Measurements from ENCODE around the gene PVALEF. TPM values are rescaled to one million over a fixed set of nuclear protein-coding genes. Genes with fewer than 3 reads are reported as not detected.
"Not testable (repeated sequence)": the region's sequence is repeated elsewhere in the genome, so short reads cannot be mapped to it uniquely, and the experiment has no call there.

Gene PVALEF
- total RNA-seq, 5 donors from 2014 or later (not counting 1 experiment from before 2014, with no cell fraction given): not detected

GRCh38 chr17:81143717-81144422, 21.4 kb upstream of the PVALEF start:
- H3K4me3 ChIP-seq (ENCODE audit: control insufficient read depth in 1 of 2, extremely low read depth in 1 of 2, low read length in 1 of 2): no peak overlapping the region
- Mint-ChIP-seq H3K36me3 (no peaks in the 10 kb centered on the region), H3K4me3 (no peak overlapping the region), H3K9me3 (no peaks in the 10 kb centered on the region), H3K27ac (no peak overlapping the region), H3K27me3 (peaks cover 0 to 3% of the 10 kb centered on the region in 2 donors), H3K4me1 (no peaks in the 10 kb centered on the region)
- DNase-seq (no peak), ATAC-seq (replicated peaks in 1 of 4) (no peak)
- H3K36me3 ChIP-seq (ENCODE audit: control insufficient read depth in 2 of 2, extremely low read depth in 1 of 2, insufficient read depth in 1 of 2, low read length in 1 of 2): no peaks in the 10 kb centered on the region
- no peaks in the 10 kb centered on the region for H3K4me1 ChIP-seq (ENCODE audit: control insufficient read depth in 1 of 2, extremely low read depth in 1 of 2, insufficient read depth in 2 of 2, low read length in 2 of 2)
- POLR2A ChIA-PET: no interaction called here
- no peak overlapping the region for H3K27ac ChIP-seq (ENCODE audit: low read length)
- WGBS (ENCODE audit: insufficient coverage): 86% methylated on average over 9 of the region's 17 CpGs
- no peaks in the 10 kb centered on the region for H3K9me3 ChIP-seq
- CTCF ChIA-PET: interaction anchor here in 1 of 2 donors (0.6 kb wide), 1 partner anchor 341 kb away, joined by 4 read pairs; no protein-coding TSS in a partner anchor
- peaks cover 0 to 39% of the 10 kb centered on the region in 2 experiments for H3K27me3 ChIP-seq (replicated peaks in 1 of 2; ENCODE audit: control insufficient read depth in 2 of 2, extremely low read depth in 1 of 2, insufficient read depth in 2 of 2, low read length in 1 of 2)

GRCh38 chr17:81144423-81144781, 20.9 kb upstream of the PVALEF start:
- Histone ChIP-seq H3K27me3 (replicated peaks in 1 of 2; ENCODE audit: control insufficient read depth in 2 of 2, extremely low read depth in 1 of 2, insufficient read depth in 2 of 2, low read length in 1 of 2) (peaks cover 0 to 42% of the 10 kb centered on the region in 2 experiments), H3K9me3 (no peaks in the 10 kb centered on the region), H3K4me3 (ENCODE audit: control insufficient read depth in 1 of 2, extremely low read depth in 1 of 2, low read length in 1 of 2) (no peak overlapping the region), H3K4me1 (ENCODE audit: control insufficient read depth in 1 of 2, extremely low read depth in 1 of 2, insufficient read depth in 2 of 2, low read length in 2 of 2) (no peaks in the 10 kb centered on the region), H3K36me3 (ENCODE audit: control insufficient read depth in 2 of 2, extremely low read depth in 1 of 2, insufficient read depth in 1 of 2, low read length in 1 of 2) (no peaks in the 10 kb centered on the region), H3K27ac (ENCODE audit: low read length) (no peak overlapping the region)
- H3K36me3 Mint-ChIP-seq: no peaks in the 10 kb centered on the region
- no peak overlapping the region for H3K27ac Mint-ChIP-seq
- ATAC-seq (replicated peaks in 1 of 4) (no peak), DNase-seq (no peak)
- H3K27me3 Mint-ChIP-seq: peaks cover 0 to 5% of the 10 kb centered on the region in 2 donors
- H3K4me1 Mint-ChIP-seq: no peaks in the 10 kb centered on the region
- ChIA-PET CTCF (no interaction called here), POLR2A (no interaction called here)
- WGBS (ENCODE audit: insufficient coverage): 86% methylated on average over 12 of the region's 14 CpGs
- no peaks in the 10 kb centered on the region for H3K9me3 Mint-ChIP-seq
- H3K4me3 Mint-ChIP-seq: no peak overlapping the region

GRCh38 chr17:81146208-81146607, 19.1 kb upstream of the PVALEF start:
- H3K9me3 Mint-ChIP-seq; POLR2A ChIA-PET; DNase-seq; H3K27ac Mint-ChIP-seq; H3K27me3 Mint-ChIP-seq; H3K4me1 ChIP-seq (ENCODE audit: control insufficient read depth in 1 of 2, extremely low read depth in 1 of 2, insufficient read depth in 2 of 2, low read length in 2 of 2); H3K9me3 ChIP-seq; H3K36me3 ChIP-seq (ENCODE audit: control insufficient read depth in 2 of 2, extremely low read depth in 1 of 2, insufficient read depth in 1 of 2, low read length in 1 of 2); ATAC-seq (replicated peaks in 1 of 4); H3K27ac ChIP-seq (ENCODE audit: low read length); H3K4me1 Mint-ChIP-seq; H3K36me3 Mint-ChIP-seq; CTCF ChIA-PET; H3K4me3 Mint-ChIP-seq; H3K4me3 ChIP-seq (ENCODE audit: control insufficient read depth in 1 of 2, extremely low read depth in 1 of 2, low read length in 1 of 2): not testable (repeated sequence)
- peaks cover 0 to 46% of the 10 kb centered on the region in 2 experiments for H3K27me3 ChIP-seq (replicated peaks in 1 of 2; ENCODE audit: control insufficient read depth in 2 of 2, extremely low read depth in 1 of 2, insufficient read depth in 2 of 2, low read length in 1 of 2)
- no CpG with 5 or more reads among the region's 10 CpGs for WGBS (ENCODE audit: insufficient coverage)

GRCh38 chr17:81147701-81148100, 17.6 kb upstream of the PVALEF start:
- Histone ChIP-seq H3K27ac (ENCODE audit: low read length) (no peak overlapping the region), H3K36me3 (ENCODE audit: control insufficient read depth in 2 of 2, extremely low read depth in 1 of 2, insufficient read depth in 1 of 2, low read length in 1 of 2) (no peaks in the 10 kb centered on the region), H3K9me3 (no peaks in the 10 kb centered on the region), H3K27me3 (replicated peaks in 1 of 2; ENCODE audit: control insufficient read depth in 2 of 2, extremely low read depth in 1 of 2, insufficient read depth in 2 of 2, low read length in 1 of 2) (peaks cover 0 to 35% of the 10 kb centered on the region in 2 experiments), H3K4me1 (ENCODE audit: control insufficient read depth in 1 of 2, extremely low read depth in 1 of 2, insufficient read depth in 2 of 2, low read length in 2 of 2) (no peaks in the 10 kb centered on the region), H3K4me3 (ENCODE audit: control insufficient read depth in 1 of 2, extremely low read depth in 1 of 2, low read length in 1 of 2) (no peak overlapping the region)
- POLR2A ChIA-PET: no interaction called here
- 88% methylated on average over 4 of the region's 10 CpGs for WGBS (ENCODE audit: insufficient coverage)
- CTCF ChIA-PET: interaction anchor here in 1 of 2 donors (0.6 kb wide), 1 partner anchor 1080 kb away, joined by 6 read pairs; no protein-coding TSS in a partner anchor
- no peak overlapping the region for H3K27ac Mint-ChIP-seq
- no peak overlapping the region for H3K4me3 Mint-ChIP-seq
- H3K4me1 Mint-ChIP-seq: peaks cover 0 to 2% (median 0%) of the 10 kb centered on the region in 3 donors
- DNase-seq (no peak), ATAC-seq (replicated peaks in 1 of 4) (no peak)
- no peaks in the 10 kb centered on the region for H3K36me3 Mint-ChIP-seq
- peaks cover 0 to 4% of the 10 kb centered on the region in 2 donors for H3K27me3 Mint-ChIP-seq
- no peaks in the 10 kb centered on the region for H3K9me3 Mint-ChIP-seq

- Mint-ChIP-seq H3K36me3 (no peaks in the 10 kb centered on the region), H3K4me3 (no peak overlapping the region), H3K27ac (no peak overlapping the region), H3K27me3 (peaks cover 0 to 4% of the 10 kb centered on the region in 2 donors), H3K9me3 (no peaks in the 10 kb centered on the region), H3K4me1 (peaks cover 0 to 8% (median 0%) of the 10 kb centered on the region in 3 donors)
- 87% methylated on average over 11 of the region's 15 CpGs for WGBS (ENCODE audit: insufficient coverage)
- H3K4me1 ChIP-seq (ENCODE audit: control insufficient read depth in 1 of 2, extremely low read depth in 1 of 2, insufficient read depth in 2 of 2, low read length in 2 of 2): no peaks in the 10 kb centered on the region
- no peak for DNase-seq
- no peaks in the 10 kb centered on the region for H3K9me3 ChIP-seq
- no peak overlapping the region for H3K27ac ChIP-seq (ENCODE audit: low read length)
- no peaks in the 10 kb centered on the region for H3K36me3 ChIP-seq (ENCODE audit: control insufficient read depth in 2 of 2, extremely low read depth in 1 of 2, insufficient read depth in 1 of 2, low read length in 1 of 2)
- peaks cover 0 to 26% of the 10 kb centered on the region in 2 experiments for H3K27me3 ChIP-seq (replicated peaks in 1 of 2; ENCODE audit: control insufficient read depth in 2 of 2, extremely low read depth in 1 of 2, insufficient read depth in 2 of 2, low read length in 1 of 2)
- CTCF ChIA-PET: interaction anchor here in 1 of 2 donors (0.6 kb wide), 1 partner anchor 1081 kb away, joined by 6 read pairs; no protein-coding TSS in a partner anchor
- no peak overlapping the region for H3K4me3 ChIP-seq (ENCODE audit: control insufficient read depth in 1 of 2, extremely low read depth in 1 of 2, low read length in 1 of 2)
- no peak for ATAC-seq (replicated peaks in 1 of 4)
- POLR2A ChIA-PET: no interaction called here
Measured at GRCh38 chr17:81148571-81148970, 16.7 kb upstream of the PVALEF start.

- H3K4me1 ChIP-seq (ENCODE audit: control insufficient read depth in 1 of 2, extremely low read depth in 1 of 2, insufficient read depth in 2 of 2, low read length in 2 of 2): no peaks in the 10 kb centered on the region
- WGBS (ENCODE audit: insufficient coverage): 75% methylated on average over 14 of the region's 14 CpGs
- H3K4me3 Mint-ChIP-seq: no peak overlapping the region
- H3K36me3 ChIP-seq (ENCODE audit: control insufficient read depth in 2 of 2, extremely low read depth in 1 of 2, insufficient read depth in 1 of 2, low read length in 1 of 2): no peaks in the 10 kb centered on the region
- peaks cover 0 to 8% (median 0%) of the 10 kb centered on the region in 3 donors for H3K4me1 Mint-ChIP-seq
- no peak overlapping the region for H3K27ac Mint-ChIP-seq
- H3K27me3 ChIP-seq (replicated peaks in 1 of 2; ENCODE audit: control insufficient read depth in 2 of 2, extremely low read depth in 1 of 2, insufficient read depth in 2 of 2, low read length in 1 of 2): peaks cover 0 to 23% of the 10 kb centered on the region in 2 experiments
- no peaks in the 10 kb centered on the region for H3K9me3 ChIP-seq
- H3K36me3 Mint-ChIP-seq: no peaks in the 10 kb centered on the region
- CTCF ChIA-PET: no interaction called here
- H3K4me3 ChIP-seq (ENCODE audit: control insufficient read depth in 1 of 2, extremely low read depth in 1 of 2, low read length in 1 of 2): no peak overlapping the region
- DNase-seq: peak in 2 of 35 experiments; percentile 9 to 12
- peaks cover 0 to 4% of the 10 kb centered on the region in 2 donors for H3K27me3 Mint-ChIP-seq
- ATAC-seq (replicated peaks in 1 of 4): no peak
- POLR2A ChIA-PET: no interaction called here
- no peaks in the 10 kb centered on the region for H3K9me3 Mint-ChIP-seq
- H3K27ac ChIP-seq (ENCODE audit: low read length): no peak overlapping the region
Measured at GRCh38 chr17:81148986-81149533, 16.2 kb upstream of the PVALEF start.

All from T-cell (primary cell).